GM13976 (cell line): ENCODE data around the gene ST3GAL3.

Source experiments
- DNase-seq: peaks from one replicate; pipeline ENCODE4 v3.0.0; 2012; ENCODE audit warnings: low spot score
- CTCF ChIP-seq: IDR thresholded peaks from 2 replicates; pipeline ENCODE4 v1.5.1; 2012; ENCODE audit warnings: borderline replicate concordance, mild to moderate bottlenecking; ENCODE audit not compliant: insufficient read depth; ENCODE audit errors: extremely low read depth, missing control alignments, control extremely low read depth
- in situ Hi-C: fragments of 300-500 bp; cut with MboI; formaldehyde crosslinking; loops from one replicate; pipeline ENCODE4 v1.12.0; 2022; ENCODE audit warnings: low sequenced_read_pairs, mixed read lengths, inconsistent platforms; ENCODE audit not compliant: unreplicated experiment

ST3GAL3 gene

GRCh38 chr1:43947874-43948437 is 240.6 kb downstream of the ST3GAL3 start:
- TF ChIP-seq CTCF: no peak
- DNase-seq: no peak
- in situ Hi-C loops: loop anchor here (25.0 kb wide), 2 partner anchors 411 to 711 kb away; partner anchors contain the start of gene PTPRF

- TF ChIP-seq CTCF: no peak
- in situ Hi-C loops: loop anchor here (25.0 kb wide), 2 partner anchors 412 to 712 kb away; partner anchors contain the start of gene PTPRF
- no peak for DNase-seq
Observed at GRCh38 chr1:43949678-43950077, 242.3 kb downstream of the ST3GAL3 start.

GRCh38 chr1:43951021-43951985 is 244.0 kb downstream of the ST3GAL3 start:
- in situ Hi-C loops: no loop called here

GRCh38 chr1:43952731-43953346 is 245.5 kb downstream of the ST3GAL3 start:
- in situ Hi-C loops: no loop called here
- TF ChIP-seq CTCF: no peak
- DNase-seq: no peak

More at GRCh38 chr1:43951021-43951985, 244.0 kb downstream of the ST3GAL3 start:
- TF ChIP-seq CTCF: no peak
- DNase-seq: no peak

GRCh38 chr1:43953361-43953760 is 246.0 kb downstream of the ST3GAL3 start:
- DNase-seq: no peak
- TF ChIP-seq CTCF: no peak
- in situ Hi-C loops: no loop called here

GRCh38 chr1:43954036-43954435 is 246.7 kb downstream of the ST3GAL3 start:
- in situ Hi-C loops: no loop called here
- DNase-seq: no peak
- TF ChIP-seq CTCF: no peak
